CD4-positive, alpha-beta T cell treated with Interleukin-6 for 4 hours (primary cell): ENCODE results near the gene FTO.

ENCODE experiments used
- DNase-seq: peaks from one replicate; pipeline ENCODE4 v3.0.0-alpha.2; 2020; ENCODE audit warnings: mixed read lengths

Gene FTO

DNA sequence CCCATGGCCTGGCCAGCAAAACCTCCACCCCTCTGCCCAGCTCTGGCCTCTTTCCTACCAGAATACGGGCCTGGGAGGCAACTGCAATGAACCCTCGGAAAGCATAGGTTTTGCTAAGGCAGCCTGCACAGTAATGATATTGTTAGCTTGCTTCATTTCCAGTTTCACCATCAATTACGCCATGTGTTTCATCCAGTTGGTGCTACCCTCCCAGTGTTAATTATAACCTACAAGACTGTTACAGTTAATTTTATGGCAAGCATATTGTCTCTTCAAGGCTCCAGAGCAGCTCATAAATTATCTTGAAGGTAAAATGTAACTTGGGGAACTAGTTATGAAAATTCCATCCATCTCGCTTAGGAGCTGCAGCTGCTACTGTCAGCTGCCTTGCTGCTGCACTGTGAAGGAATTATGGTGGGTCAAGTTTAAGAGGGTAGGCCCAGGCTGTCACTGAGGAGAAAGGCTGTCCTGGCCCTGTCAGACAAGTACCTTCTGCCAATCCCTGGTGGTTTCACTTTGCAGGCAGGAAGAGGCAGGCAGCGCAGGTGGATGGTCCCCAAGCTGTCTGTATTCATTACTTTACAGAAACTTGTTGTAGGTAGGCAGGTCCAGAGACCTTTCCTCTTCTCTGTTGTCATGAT, 242.9 kb downstream of the FTO start:
- no peak for DNase-seq

GRCh38 chr16:53947642-53948041, 243.7 kb downstream of the FTO start:
- DNase-seq: no peak

- no peak for DNase-seq
Measured at GRCh38 chr16:53948326-53948725, 244.4 kb downstream of the FTO start.

GRCh38 chr16:53948734-53949430, 244.9 kb downstream of the FTO start:
- no peak for DNase-seq

GRCh38 chr16:53949715-53950410, 245.9 kb downstream of the FTO start:
- no peak for DNase-seq

DNA sequence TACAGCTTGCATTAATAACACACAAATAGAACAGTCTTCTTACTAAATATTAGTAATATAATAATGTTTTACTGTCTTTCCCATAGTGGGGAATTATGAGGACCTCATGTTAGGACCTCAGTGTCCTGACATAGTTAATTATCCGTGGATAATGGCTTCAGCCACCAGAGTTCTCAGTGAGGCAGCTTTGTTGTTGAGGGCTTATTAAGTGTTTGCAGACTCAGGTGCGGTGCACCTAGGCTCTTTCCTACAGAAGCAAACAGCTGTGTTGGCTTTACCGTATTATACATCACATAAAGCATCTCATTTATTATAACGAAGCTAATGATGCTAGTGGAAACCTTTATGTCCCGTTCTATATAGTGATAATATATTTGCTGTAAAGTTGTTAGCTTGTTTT, 246.7 kb downstream of the FTO start:
- DNase-seq: no peak

GRCh38 chr16:53952215-53953208, 248.6 kb downstream of the FTO start:
- DNase-seq: no peak

GRCh38 chr16:53953336-53953735, 249.4 kb downstream of the FTO start:
- no peak for DNase-seq

- DNase-seq: no peak
Measured at GRCh38 chr16:53955221-53955875, 251.4 kb downstream of the FTO start.

GRCh38 chr16:53958341-53958880, 254.5 kb downstream of the FTO start:
- DNase-seq: no peak

DNA sequence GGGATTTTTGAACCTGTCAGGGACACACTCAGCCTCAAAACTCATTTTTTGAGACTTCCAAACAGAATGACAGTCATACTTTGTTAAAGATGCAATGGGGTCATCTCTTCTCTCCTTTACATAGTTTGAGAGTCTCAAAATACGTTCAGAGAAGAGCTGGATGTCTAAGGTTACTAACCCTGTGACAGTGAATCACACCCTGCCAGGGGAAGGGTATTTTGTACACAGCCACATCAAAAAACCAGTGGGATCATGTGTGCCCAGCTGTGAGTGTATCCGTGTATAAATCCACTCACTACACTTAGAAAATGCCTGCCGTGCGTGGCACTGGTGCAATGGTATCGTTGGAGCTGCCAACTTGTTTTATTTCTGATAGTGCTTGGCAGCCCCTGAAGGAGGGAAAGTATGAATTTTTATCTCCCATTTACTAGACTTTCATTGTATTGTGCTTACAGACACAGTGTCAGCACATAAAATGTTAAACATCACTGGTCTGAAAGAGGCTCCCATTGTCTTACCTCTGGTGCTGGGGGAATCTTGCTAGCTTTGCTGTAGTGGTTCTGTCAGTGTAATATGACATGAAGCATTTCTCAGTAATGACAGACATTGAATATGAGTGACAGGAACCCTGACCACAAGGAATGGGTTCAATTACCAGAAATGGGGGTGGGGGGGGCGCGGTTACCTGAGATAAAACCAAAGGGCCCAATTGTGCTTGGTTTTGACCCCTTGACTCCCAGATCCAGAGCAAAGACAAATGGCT, 256.3 kb downstream of the FTO start:
- no peak for DNase-seq

DNA sequence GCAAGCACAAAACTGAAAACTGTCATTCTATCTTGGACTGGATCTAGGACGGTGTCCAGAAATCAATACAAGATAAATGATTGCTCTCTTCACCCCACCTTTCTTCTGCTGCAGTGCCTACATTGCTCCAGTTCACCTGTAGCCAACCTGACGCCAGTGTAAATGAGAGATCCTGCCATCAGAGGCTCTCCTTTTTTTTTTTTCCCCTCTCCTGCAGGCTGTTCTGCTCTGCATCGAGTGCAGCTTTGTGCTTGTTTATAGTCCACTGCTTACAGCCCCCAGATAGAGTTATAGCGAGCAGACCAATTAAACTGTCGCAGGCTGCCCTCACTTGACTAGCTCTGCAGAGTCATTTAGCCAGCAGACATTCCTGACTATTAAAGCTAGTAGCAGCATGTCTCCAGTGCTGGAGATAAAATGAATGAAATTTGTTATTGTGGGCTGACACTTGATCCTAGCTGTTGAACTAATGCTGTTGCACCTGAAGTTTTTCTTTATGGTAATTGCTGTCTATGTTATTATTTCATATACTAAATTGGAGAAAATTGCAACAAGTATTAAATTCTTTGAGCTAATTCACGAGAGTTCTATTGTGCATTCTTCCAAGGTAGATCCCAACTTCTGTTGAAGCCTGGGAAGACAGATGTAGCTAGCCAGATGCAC, 257.1 kb downstream of the FTO start:
- no peak for DNase-seq

DNA sequence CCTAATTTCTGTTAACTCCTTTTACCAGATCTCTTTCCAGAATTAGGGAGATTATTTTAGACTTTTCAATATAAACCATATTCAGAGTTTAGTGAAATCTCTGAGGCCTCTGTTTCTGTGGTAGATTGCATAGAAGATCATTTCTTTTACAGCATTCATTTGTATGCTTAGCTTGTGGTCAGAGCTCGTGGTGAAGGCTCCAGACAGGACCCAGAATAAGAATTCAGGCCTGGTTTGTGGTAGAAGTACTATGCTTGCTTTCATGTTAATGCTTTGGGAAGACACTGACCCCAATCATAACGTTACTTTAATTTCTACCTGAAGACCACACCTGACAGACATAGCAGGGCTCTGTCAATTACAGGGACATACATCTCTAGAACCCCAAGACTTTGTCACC, 258.1 kb downstream of the FTO start:
- DNase-seq: no peak

DNA sequence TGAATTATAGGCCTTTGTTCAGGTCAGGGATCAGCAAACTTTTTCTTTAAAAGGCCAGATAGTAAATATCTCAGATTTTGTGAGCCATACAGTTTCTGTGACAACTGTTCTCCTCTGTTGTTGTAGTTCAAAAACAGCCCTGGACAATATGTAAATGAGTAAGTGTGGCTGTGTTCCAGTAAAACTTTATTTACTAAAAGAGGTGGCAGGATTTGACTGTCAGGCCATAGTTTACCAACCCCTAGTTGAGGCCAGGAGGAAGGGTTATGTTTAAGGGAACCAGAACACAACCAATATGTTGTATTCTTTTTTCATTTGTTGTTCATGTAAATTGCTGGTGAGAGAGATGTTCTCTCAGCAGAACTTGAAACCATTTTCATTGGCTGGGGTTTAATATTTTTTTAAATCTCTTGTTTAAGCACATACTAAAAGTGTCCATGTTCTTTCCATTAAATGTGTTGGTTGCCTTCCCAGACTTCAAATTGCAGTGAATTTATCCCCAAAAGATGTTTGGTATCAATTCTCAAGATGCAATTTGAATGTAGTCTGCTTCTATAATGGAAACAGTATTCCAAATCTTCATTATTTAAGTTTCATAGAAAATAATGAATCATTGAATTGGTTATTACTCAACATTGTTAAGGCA, 260.3 kb downstream of the FTO start:
- DNase-seq: no peak

DNA sequence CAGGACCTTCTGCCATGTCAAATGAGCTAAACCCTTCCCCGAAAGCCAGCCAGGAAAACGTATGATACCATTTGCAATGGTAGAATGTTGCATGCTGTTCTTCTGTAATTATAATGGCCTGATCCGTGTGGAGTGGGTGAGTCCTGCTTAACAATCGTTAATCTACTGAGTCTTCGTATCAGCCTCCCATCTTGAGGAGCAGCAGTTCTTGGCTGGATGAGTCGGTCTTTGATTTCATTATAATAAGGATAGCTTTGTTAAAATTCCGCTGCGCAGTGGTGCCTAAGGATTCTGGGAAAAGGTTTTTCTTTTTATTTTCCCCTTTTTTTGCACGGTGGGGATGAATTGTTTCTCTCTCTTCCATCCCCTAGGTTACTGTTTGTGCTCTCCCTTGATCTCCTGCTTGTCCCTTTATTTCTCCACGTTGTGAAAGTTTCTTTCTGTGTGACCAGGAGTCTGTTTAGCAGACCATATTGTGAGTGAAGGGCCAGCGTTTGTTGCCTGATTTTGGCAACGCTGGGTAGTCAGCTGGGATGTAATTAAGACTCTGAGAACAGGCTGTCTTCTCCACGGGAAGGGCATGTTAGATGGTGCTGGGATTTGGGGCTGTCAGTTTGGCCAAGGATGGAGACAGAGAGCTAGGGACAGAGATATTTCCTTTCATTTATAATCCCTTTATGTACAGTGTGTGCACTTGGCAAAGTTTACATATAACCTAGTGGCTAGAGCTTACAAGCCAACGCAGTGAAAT, 263.0 kb downstream of the FTO start:
- no peak for DNase-seq

DNA sequence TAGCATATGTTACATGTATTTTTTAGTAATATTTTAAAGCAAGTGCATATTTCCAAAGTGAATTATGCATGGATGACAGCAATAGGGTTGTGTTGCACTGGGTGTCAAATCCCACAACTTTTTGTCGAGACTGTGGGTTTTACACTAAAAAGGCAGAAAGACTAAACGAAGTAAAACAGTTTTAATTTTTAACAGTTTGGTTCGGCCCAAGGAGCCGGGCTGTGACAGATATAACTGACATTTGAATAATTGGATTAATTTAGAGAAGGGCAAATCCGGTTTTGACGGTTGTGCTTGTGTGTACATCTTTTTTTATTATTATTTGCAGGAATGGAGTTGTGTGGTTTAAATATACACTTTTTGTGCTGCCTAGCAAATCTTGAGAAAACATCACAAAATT, 263.6 kb downstream of the FTO start:
- no peak for DNase-seq

GRCh38 chr16:53968454-53968853, 264.5 kb downstream of the FTO start:
- no peak for DNase-seq

- DNase-seq: no peak
Measured at GRCh38 chr16:53968896-53969295, 264.9 kb downstream of the FTO start.

DNA sequence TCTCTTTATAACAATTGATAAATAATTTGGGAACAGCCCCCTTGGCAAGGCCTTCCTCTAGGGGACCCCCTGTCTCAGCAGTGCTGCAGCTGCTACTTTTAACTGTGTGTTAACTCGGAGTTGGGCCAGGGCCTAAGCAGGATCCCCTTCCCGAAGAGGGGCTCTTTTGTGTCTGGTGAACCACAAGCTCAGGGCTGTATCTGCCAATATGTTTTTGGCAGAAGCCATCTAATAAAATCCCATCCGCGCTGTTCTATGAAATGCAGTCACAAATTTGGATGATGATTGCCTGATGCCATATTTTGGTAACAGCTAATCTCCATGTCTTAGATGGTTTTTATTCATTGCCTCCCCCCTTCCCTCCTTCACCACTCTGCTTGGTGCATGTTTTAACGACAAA, 267.7 kb downstream of the FTO start:
- no peak for DNase-seq
